MG63 (cell line): Measurements from ENCODE around the gene RCSD1. TPM values are rescaled to one million over a fixed set of nuclear protein-coding genes. Genes with fewer than 3 reads are reported as not detected.

Experiments
- DNase-seq: peaks from one replicate; pipeline ENCODE4 v3.0.0-alpha.2; 2020
- H3K27me3 ChIP-seq: fragments of 250-450 bp; sonication (Bioruptor Pico); 2 replicates; pipeline ENCODE4 v1.5.1; 2020; ENCODE audit warnings: mild to moderate bottlenecking, moderate library complexity
- H3K36me3 ChIP-seq: fragments of 250-450 bp; sonication (Bioruptor Pico); 2 replicates; pipeline ENCODE4 v1.5.1; 2020; ENCODE audit warnings: mild to moderate bottlenecking, moderate library complexity
- H3K4me3 ChIP-seq: fragments of 250-450 bp; sonication (Bioruptor Pico); 2 replicates; pipeline ENCODE4 v1.5.1; 2020; ENCODE audit warnings: mild to moderate bottlenecking, moderate library complexity
- H3K9me3 ChIP-seq: fragments of 250-450 bp; sonication (Bioruptor Pico); 2 replicates; pipeline ENCODE4 v1.5.1; 2020; ENCODE audit warnings: mild to moderate bottlenecking, moderate library complexity
- total RNA-seq: library from RNA; depleted of rRNA; stranded (reverse); fragments of >200 nt; shearing (Covaris generic); gene quantifications from 2 replicates; pipeline ENCODE4 v1.2.3, GENCODE V29; 2014; ENCODE audit warnings: low replicate concordance; rRNA removed

Gene RCSD1
- total RNA-seq, 1 experiment from 2014 or later = not detected

DNA sequence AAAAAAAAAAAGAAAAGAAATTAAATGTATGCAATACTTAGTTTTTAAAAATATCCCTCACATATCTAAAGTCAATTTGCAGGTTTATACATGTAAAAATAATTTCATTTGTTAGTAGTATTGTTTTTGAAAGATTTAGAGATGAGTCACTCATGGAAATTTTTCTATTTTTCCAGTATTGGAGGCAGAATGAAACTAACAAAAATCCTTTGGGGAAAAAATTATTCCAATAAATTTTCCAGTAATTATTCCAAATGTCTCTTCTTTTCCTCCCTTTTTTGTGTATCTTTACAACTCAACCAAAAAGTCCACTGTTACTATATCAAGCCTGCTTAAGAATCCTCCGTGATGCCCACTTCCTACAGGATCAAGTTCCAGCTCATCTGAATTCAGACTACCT, 121.6 kb downstream of the RCSD1 start:
- no peak for DNase-seq
- H3K36me3 ChIP-seq = peaks cover 2% of the 10 kb centered on the region
- no peak overlapping the region for H3K4me3 ChIP-seq
- H3K27me3 ChIP-seq = no peaks in the 10 kb centered on the region
- H3K9me3 ChIP-seq = no peaks in the 10 kb centered on the region

DNA sequence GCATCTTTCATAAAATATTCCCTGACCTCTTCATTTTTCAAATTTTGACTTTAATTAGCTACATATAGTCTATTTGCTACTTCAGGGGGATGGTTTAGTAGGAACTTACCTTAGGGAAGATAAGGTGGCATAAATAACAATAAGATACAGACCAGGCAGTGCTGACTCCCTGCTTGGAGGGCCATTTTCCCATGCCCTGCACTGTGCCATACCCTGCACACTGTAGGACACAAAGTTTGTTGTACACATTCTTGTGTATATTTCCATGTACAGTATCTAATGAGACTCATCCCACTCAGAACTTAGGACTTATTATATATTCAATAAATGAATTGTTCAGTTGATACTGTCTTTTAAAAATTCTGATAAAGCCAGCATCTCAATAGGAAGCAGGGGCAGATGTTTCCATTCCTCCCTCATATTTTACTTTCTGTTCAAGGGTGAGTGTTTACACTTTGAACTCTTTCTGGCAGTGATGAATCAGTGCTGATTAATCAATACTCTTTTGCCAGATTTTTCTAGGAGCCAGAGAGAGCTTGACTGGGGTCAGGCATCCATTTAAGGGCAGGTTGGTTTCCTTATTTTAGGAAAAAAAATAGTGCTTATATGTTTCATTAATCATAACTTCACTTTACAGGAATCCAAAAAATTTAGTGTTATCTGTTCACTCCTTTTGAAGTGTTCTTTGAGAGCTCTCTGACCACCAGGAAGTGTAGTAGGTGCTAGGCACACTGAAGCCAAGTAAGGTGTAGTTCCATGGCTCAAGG, 122.4 kb downstream of the RCSD1 start:
- H3K9me3 ChIP-seq = no peaks in the 10 kb centered on the region
- DNase-seq = peak; percentile 29
- H3K36me3 ChIP-seq = peaks cover 2% of the 10 kb centered on the region
- H3K27me3 ChIP-seq = no peaks in the 10 kb centered on the region
- no peak overlapping the region for H3K4me3 ChIP-seq

- no peaks in the 10 kb centered on the region for H3K27me3 ChIP-seq
- H3K36me3 ChIP-seq = peaks cover 2% of the 10 kb centered on the region
- H3K4me3 ChIP-seq = no peak overlapping the region
- H3K9me3 ChIP-seq = no peaks in the 10 kb centered on the region
- no peak for DNase-seq
These were observed 125.6 kb downstream of the RCSD1 start for GRCh38 chr1:167755654-167756053.

Other genes starting within 250 kb of the RCSD1 start
- 2.5 TPM in 1 of 2 replicates, not detected in the other for gene CD247, start 111.7 kb upstream of the RCSD1 start, total RNA-seq
- gene CREG1, start 76.5 kb upstream of the RCSD1 start, total RNA-seq = 60.7 and 65.3 TPM in 2 replicates
- gene MPZL1, start 91.8 kb downstream of the RCSD1 start, total RNA-seq = 126 and 136 TPM in 2 replicates